Astrocyte of the hippocampus (primary cell): ENCODE results near the gene OR2T8.

Experiments
- DNase-seq: peaks from one replicate; pipeline ENCODE4 v3.0.0; 2011; ENCODE audit warnings: low read depth, low spot score

OR2T8 gene

GRCh38 chr1:247919952-247920351, at the start of gene OR2T8:
OR2T8 (plus strand) TSS chr1:247920252; CDS start chr1:247921018, 766 bp downstream.
- no peak for DNase-seq

- no peak for DNase-seq
These were observed 36.7 kb upstream of the OR2T8 start for GRCh38 chr1:247883346-247883745.

- no peak for DNase-seq
These were observed 35.1 kb upstream of the OR2T8 start for GRCh38 chr1:247884797-247885413.

GRCh38 chr1:247895163-247895637, 24.9 kb upstream of the OR2T8 start, which contains the start of gene OR2W3:
OR2W3 (plus strand) TSS chr1:247895587; CDS start chr1:247895587, 0 bp downstream.
- DNase-seq = no peak

GRCh38 chr1:247895976-247896375, 24.1 kb upstream of the OR2T8 start:
- DNase-seq = no peak

- DNase-seq = no peak
These were observed 15.9 kb upstream of the OR2T8 start for GRCh38 chr1:247904122-247904521.

GRCh38 chr1:247905181-247905580, 14.9 kb upstream of the OR2T8 start:
- no peak for DNase-seq

GRCh38 chr1:247905910-247906503, 14.0 kb upstream of the OR2T8 start:
- DNase-seq = no peak

- peak; percentile 16 for DNase-seq
These were observed 13.5 kb upstream of the OR2T8 start for GRCh38 chr1:247906504-247907047.

- DNase-seq = no peak
These were observed 11.3 kb upstream of the OR2T8 start for GRCh38 chr1:247908766-247909165.

GRCh38 chr1:247913786-247914185, 6.3 kb upstream of the OR2T8 start:
- DNase-seq = no peak

- no peak for DNase-seq
These were observed 5.0 kb upstream of the OR2T8 start for GRCh38 chr1:247914941-247915662.

- DNase-seq = no peak
These were observed 3.9 kb downstream of the OR2T8 start for GRCh38 chr1:247923941-247924340.

GRCh38 chr1:247924868-247925267, 4.8 kb downstream of the OR2T8 start, which contains the start of gene OR2AJ1:
OR2AJ1 (plus strand) TSS chr1:247924889; CDS start chr1:247933769, 8,880 bp downstream.
- no peak for DNase-seq

- DNase-seq = no peak
These were observed 13.9 kb downstream of the OR2T8 start for GRCh38 chr1:247933989-247934388.

- no peak for DNase-seq
These were observed 15.7 kb downstream of the OR2T8 start for GRCh38 chr1:247935781-247936180.

GRCh38 chr1:247936415-247936814, 16.4 kb downstream of the OR2T8 start:
- no peak for DNase-seq

- DNase-seq = peak; percentile 77
These were observed 17.1 kb downstream of the OR2T8 start for GRCh38 chr1:247936965-247937734.

GRCh38 chr1:247942624-247943023, 22.6 kb downstream of the OR2T8 start:
- DNase-seq = no peak

GRCh38 chr1:247948558-247948957, 28.5 kb downstream of the OR2T8 start, which contains the start of gene OR2L8:
OR2L8 (plus strand) TSS chr1:247948858; CDS start chr1:247948858, 0 bp downstream.
- DNase-seq = no peak

GRCh38 chr1:247953408-247953807, 33.4 kb downstream of the OR2T8 start:
- DNase-seq = no peak
